ENCODE results near the gene RCAN2.

The RCAN2 gene

GRCh38 chr6:46451343-46451742 lies 39.9 kb downstream of the RCAN2 start:
- no peaks in the 10 kb centered on the region for H3K27me3 ChIP-seq (ENCODE audit: control insufficient read depth, insufficient read depth, low read length)
- no peaks in the 10 kb centered on the region for H3K9me3 ChIP-seq (ENCODE audit: control insufficient read depth, low read length)
- H3K9ac ChIP-seq, result no peak overlapping the region
- TF ChIP-seq, protein P1, sequence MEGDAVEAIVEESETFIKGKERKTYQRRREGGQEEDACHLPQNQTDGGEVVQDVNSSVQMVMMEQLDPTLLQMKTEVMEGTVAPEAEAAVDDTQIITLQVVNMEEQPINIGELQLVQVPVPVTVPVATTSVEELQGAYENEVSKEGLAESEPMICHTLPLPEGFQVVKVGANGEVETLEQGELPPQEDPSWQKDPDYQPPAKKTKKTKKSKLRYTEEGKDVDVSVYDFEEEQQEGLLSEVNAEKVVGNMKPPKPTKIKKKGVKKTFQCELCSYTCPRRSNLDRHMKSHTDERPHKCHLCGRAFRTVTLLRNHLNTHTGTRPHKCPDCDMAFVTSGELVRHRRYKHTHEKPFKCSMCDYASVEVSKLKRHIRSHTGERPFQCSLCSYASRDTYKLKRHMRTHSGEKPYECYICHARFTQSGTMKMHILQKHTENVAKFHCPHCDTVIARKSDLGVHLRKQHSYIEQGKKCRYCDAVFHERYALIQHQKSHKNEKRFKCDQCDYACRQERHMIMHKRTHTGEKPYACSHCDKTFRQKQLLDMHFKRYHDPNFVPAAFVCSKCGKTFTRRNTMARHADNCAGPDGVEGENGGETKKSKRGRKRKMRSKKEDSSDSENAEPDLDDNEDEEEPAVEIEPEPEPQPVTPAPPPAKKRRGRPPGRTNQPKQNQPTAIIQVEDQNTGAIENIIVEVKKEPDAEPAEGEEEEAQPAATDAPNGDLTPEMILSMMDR (IDR thresholded peaks at IDR 0.05), result no peak
- H3K4me2 ChIP-seq (ENCODE audit: low read length), result no peak overlapping the region
- no peak overlapping the region for H3K27ac ChIP-seq
- H3K79me2 ChIP-seq, result no peaks in the 10 kb centered on the region
- H3K4me1 ChIP-seq, result peaks cover 7% of the 10 kb centered on the region
- no peak overlapping the region for H3K4me3 ChIP-seq (ENCODE audit: low read depth, low read length)
- no peaks in the 10 kb centered on the region for H3K36me3 ChIP-seq (ENCODE audit: control insufficient read depth, insufficient read depth, low read length)
- no peak overlapping the region for H2AFZ ChIP-seq

DNA sequence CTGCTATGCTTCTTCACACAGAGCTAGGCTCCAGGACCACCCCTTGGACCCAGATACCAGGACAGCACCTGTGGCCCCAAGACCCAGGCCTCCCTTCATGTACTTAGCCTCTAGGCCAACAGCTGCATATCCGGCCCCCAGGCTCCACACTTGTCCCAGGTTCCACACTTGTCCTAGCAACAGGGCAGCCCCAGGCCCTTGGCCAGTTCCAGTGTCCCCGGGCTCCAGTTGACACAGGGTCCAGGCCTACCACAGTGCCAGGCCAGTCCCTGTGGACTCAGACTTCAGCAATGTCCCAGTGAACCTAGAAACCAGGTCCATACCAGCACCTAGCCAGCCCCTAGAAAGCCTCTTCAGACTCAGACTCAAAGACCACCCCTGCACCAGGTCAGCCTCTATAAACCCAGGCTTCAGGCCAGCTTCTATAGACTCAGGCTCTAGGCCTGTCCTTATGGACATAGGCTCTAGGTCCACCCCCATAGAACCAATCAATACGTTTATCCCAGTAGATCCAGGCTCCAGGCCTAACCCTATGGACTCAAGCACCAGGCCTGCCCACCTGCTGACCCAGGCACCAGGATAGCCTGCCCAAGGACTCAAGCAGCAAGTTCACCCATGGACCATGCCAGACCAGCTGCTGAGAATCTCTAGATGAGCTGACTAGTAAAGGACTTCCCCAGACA lies 46.3 kb downstream of the RCAN2 start:
- H3K4me3 ChIP-seq (ENCODE audit: low read depth, low read length), result no peak overlapping the region
- H3K9me3 ChIP-seq (ENCODE audit: control insufficient read depth, low read length), result no peaks in the 10 kb centered on the region
- TF ChIP-seq, protein P1 (IDR thresholded peaks at IDR 0.05), result no peak
- H2AFZ ChIP-seq, result no peak overlapping the region
- no peak overlapping the region for H3K9ac ChIP-seq
- no peaks in the 10 kb centered on the region for H3K36me3 ChIP-seq (ENCODE audit: control insufficient read depth, insufficient read depth, low read length)
- H3K27me3 ChIP-seq (ENCODE audit: control insufficient read depth, insufficient read depth, low read length), result no peaks in the 10 kb centered on the region
- H3K4me2 ChIP-seq (ENCODE audit: low read length), result no peak overlapping the region
- H3K4me1 ChIP-seq, result peaks cover 5% of the 10 kb centered on the region
- no peak overlapping the region for H3K27ac ChIP-seq
- H3K79me2 ChIP-seq, result peaks cover 25% of the 10 kb centered on the region

DNA sequence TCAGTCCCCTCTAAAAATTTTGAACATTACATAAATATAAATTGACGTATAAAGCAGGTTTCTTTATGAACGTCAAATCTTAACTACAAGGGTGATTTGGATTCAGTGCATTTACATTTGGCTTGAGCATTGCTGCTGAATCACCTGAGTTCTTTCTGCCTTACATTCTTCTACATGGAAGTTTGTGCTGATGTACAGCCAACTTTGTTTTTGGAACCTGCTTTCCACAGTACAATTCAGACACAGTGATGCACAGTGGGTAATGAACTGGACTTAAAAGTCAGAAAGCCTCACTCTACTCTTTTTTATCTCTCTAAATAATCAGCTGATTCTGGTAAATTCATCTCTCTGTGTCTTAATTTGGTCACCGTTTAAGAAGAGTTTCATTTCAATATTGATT lies 47.6 kb downstream of the RCAN2 start:
- peaks cover 5% of the 10 kb centered on the region for H3K4me1 ChIP-seq

DNA sequence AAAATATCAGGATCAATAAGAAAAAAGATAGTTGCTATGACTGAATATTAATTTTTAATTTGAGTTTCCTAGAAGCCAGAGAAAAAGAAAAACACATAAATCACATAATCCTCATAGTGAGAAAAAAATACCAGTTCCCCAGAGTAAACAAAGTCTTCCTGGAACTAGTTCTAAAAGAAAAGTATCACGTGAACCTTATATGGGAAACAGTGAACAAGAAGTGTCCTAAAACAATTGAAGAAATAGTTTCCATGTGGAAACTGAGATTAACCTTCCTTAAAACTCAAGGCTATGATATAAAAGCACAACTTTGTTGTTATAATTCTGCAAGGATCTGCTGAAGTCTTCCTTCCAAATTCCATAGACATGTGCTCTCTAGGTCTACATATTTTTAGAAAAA lies 50.6 kb downstream of the RCAN2 start:
- Histone ChIP-seq H3K4me3 (ENCODE audit: low read depth, low read length) (no peak overlapping the region), H3K4me2 (ENCODE audit: low read length) (no peak overlapping the region), H3K9ac (no peak overlapping the region), H3K36me3 (ENCODE audit: control insufficient read depth, insufficient read depth, low read length) (no peaks in the 10 kb centered on the region), H3K27me3 (ENCODE audit: control insufficient read depth, insufficient read depth, low read length) (no peaks in the 10 kb centered on the region), H3K9me3 (ENCODE audit: control insufficient read depth, low read length) (no peaks in the 10 kb centered on the region), H3K27ac (no peak overlapping the region), H3K79me2 (peaks cover 25% of the 10 kb centered on the region), H2AFZ (no peak overlapping the region), H3K4me1 (peaks cover 12% of the 10 kb centered on the region)
- TF ChIP-seq, protein P1 (IDR thresholded peaks at IDR 0.05), result no peak

More for the DNA sequence above, 47.6 kb downstream of the RCAN2 start:
- Histone ChIP-seq H3K9ac (no peak overlapping the region), H3K27me3 (ENCODE audit: control insufficient read depth, insufficient read depth, low read length) (no peaks in the 10 kb centered on the region), H3K4me2 (ENCODE audit: low read length) (no peak overlapping the region), H3K79me2 (peaks cover 25% of the 10 kb centered on the region), H3K4me3 (ENCODE audit: low read depth, low read length) (no peak overlapping the region), H3K36me3 (ENCODE audit: control insufficient read depth, insufficient read depth, low read length) (no peaks in the 10 kb centered on the region), H2AFZ (no peak overlapping the region), H3K27ac (no peak overlapping the region), H3K9me3 (ENCODE audit: control insufficient read depth, low read length) (no peaks in the 10 kb centered on the region)
- TF ChIP-seq, protein P1 (IDR thresholded peaks at IDR 0.05), result no peak

DNA sequence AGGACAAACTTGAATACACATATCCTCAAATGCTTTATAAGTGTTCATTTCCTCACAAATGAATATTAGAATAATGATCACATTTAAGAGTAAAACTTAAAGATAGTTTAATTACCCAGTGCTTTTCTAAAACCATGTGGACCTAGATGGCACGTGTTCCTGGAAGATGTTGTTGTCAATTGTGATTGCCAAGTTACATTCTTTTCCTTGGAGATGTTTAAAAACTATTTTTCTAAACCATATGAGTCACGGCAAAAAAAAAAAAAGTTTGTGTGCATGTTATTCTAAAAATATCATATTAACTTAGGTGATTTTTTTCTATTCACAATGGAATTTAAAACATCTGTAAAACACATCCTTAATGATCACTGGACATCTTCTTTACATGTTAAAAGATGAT lies 51.1 kb downstream of the RCAN2 start:
- Histone ChIP-seq H3K9ac (no peak overlapping the region), H3K27ac (no peak overlapping the region), H3K4me3 (ENCODE audit: low read depth, low read length) (no peak overlapping the region), H3K9me3 (ENCODE audit: control insufficient read depth, low read length) (no peaks in the 10 kb centered on the region), H3K79me2 (peaks cover 20% of the 10 kb centered on the region), H2AFZ (no peak overlapping the region), H3K4me1 (peaks cover 12% of the 10 kb centered on the region), H3K27me3 (ENCODE audit: control insufficient read depth, insufficient read depth, low read length) (no peaks in the 10 kb centered on the region), H3K4me2 (ENCODE audit: low read length) (no peak overlapping the region), H3K36me3 (ENCODE audit: control insufficient read depth, insufficient read depth, low read length) (no peaks in the 10 kb centered on the region)
- TF ChIP-seq, protein P1 (IDR thresholded peaks at IDR 0.05), result no peak
